Large intestine (tissue), 3 donors: ENCODE results near the gene SFT2D3. TPM values are rescaled to one million over a fixed set of nuclear protein-coding genes. Genes with fewer than 3 reads are reported as not detected.

Source experiments
- DNase-seq, 2 donors: peaks; one replicate each; pipeline versions ENCODE4 v3.0.0 to v3.0.0-alpha.2; 2013
- H3K27ac ChIP-seq: one replicate; pipeline ENCODE4 v1.5.1; 2013; ENCODE audit warnings: low read length
- H3K27me3 ChIP-seq: 2 replicates; pipeline ENCODE4 v1.6.1; 2013; ENCODE audit warnings: low read length; ENCODE audit not compliant: control insufficient read depth, insufficient read depth
- H3K36me3 ChIP-seq: 2 replicates; pipeline ENCODE4 v1.6.1; 2013; ENCODE audit warnings: low read length; ENCODE audit not compliant: control insufficient read depth, insufficient read depth
- H3K4me1 ChIP-seq: one replicate; pipeline ENCODE4 v1.6.1; 2013; ENCODE audit warnings: low read length; ENCODE audit not compliant: control insufficient read depth, insufficient read depth
- H3K4me3 ChIP-seq: one replicate; pipeline ENCODE4 v1.5.1; 2013; ENCODE audit warnings: low read length
- H3K9me3 ChIP-seq: one replicate; pipeline ENCODE4 v1.6.1; 2013; ENCODE audit warnings: mild to moderate bottlenecking, low read depth, low read length, moderate library complexity; ENCODE audit not compliant: control insufficient read depth
- WGBS: methylation state at CpG from one replicate; pipeline ENCODE4 v1.1.5; 2013; ENCODE audit warnings: low lambda C conversion rate; ENCODE audit not compliant: insufficient coverage; 5-methylcytosine and 5-hydroxymethylcytosine counted together
- polyA plus RNA-seq: library from polyadenylated mRNA; unstranded; fragments of 120-200 nt; gene quantifications from one replicate; pipeline ENCODE4 v1.2.1, GENCODE V29; 2013

The SFT2D3 gene
- polyA plus RNA-seq, 1 donor, result not detected

GRCh38 chr2:127712999-127713398 lies 11.7 kb downstream of the SFT2D3 start:
- H3K9me3 ChIP-seq, result no peaks in the 10 kb centered on the region
- no peak overlapping the region for H3K4me3 ChIP-seq
- 100% methylated on average over 1 of the region's 2 CpGs for WGBS
- H3K27ac ChIP-seq, result no peak overlapping the region
- no peaks in the 10 kb centered on the region for H3K4me1 ChIP-seq
- H3K36me3 ChIP-seq, result peaks cover 44% of the 10 kb centered on the region
- no peak for DNase-seq
- no peaks in the 10 kb centered on the region for H3K27me3 ChIP-seq

GRCh38 chr2:127713562-127713961 lies 12.3 kb downstream of the SFT2D3 start:
- DNase-seq, result no peak
- WGBS, result no CpG with 5 or more reads among the region's 25 CpGs
- no peak overlapping the region for H3K27ac ChIP-seq
- H3K4me3 ChIP-seq, result no peak overlapping the region
- no peaks in the 10 kb centered on the region for H3K27me3 ChIP-seq
- no peaks in the 10 kb centered on the region for H3K9me3 ChIP-seq
- H3K36me3 ChIP-seq, result peaks cover 41% of the 10 kb centered on the region
- no peaks in the 10 kb centered on the region for H3K4me1 ChIP-seq

- WGBS, result 60% methylated on average over 1 of the region's 14 CpGs
- H3K36me3 ChIP-seq, result peaks cover 42% of the 10 kb centered on the region
- no peaks in the 10 kb centered on the region for H3K9me3 ChIP-seq
- DNase-seq, result no peak
- no peak overlapping the region for H3K27ac ChIP-seq
- no peak overlapping the region for H3K4me3 ChIP-seq
- H3K27me3 ChIP-seq, result no peaks in the 10 kb centered on the region
- no peaks in the 10 kb centered on the region for H3K4me1 ChIP-seq
These were observed 14.6 kb downstream of the SFT2D3 start for GRCh38 chr2:127715778-127716449.

- H3K36me3 ChIP-seq, result peaks cover 56% of the 10 kb centered on the region
- no peaks in the 10 kb centered on the region for H3K9me3 ChIP-seq
- H3K27ac ChIP-seq, result no peak overlapping the region
- DNase-seq, result no peak
- H3K27me3 ChIP-seq, result no peaks in the 10 kb centered on the region
- WGBS, result no CpG with 5 or more reads among the region's 4 CpGs
- no peak overlapping the region for H3K4me3 ChIP-seq
- no peaks in the 10 kb centered on the region for H3K4me1 ChIP-seq
These were observed 17.0 kb downstream of the SFT2D3 start for GRCh38 chr2:127718271-127718670.

GRCh38 chr2:127719301-127720218 lies 18.3 kb downstream of the SFT2D3 start:
- Histone ChIP-seq H3K4me1 (no peaks in the 10 kb centered on the region), H3K36me3 (peaks cover 55% of the 10 kb centered on the region), H3K9me3 (no peaks in the 10 kb centered on the region), H3K27ac (no peak overlapping the region), H3K4me3 (no peak overlapping the region), H3K27me3 (no peaks in the 10 kb centered on the region)
- no CpG with 5 or more reads among the region's 13 CpGs for WGBS
- no peak for DNase-seq

GRCh38 chr2:127721311-127721977 lies 20.1 kb downstream of the SFT2D3 start:
- H3K27ac ChIP-seq, result peak overlapping the region; percentile 43
- no peaks in the 10 kb centered on the region for H3K27me3 ChIP-seq
- no peaks in the 10 kb centered on the region for H3K9me3 ChIP-seq
- WGBS, result no CpG with 5 or more reads among the region's 6 CpGs
- DNase-seq, result no peak
- H3K4me1 ChIP-seq, result no peaks in the 10 kb centered on the region
- peaks cover 50% of the 10 kb centered on the region for H3K36me3 ChIP-seq
- H3K4me3 ChIP-seq, result no peak overlapping the region

- peak overlapping the region; percentile 43 for H3K27ac ChIP-seq
- no peak overlapping the region for H3K4me3 ChIP-seq
- 100% methylated on average over 2 of the region's 2 CpGs for WGBS
- no peaks in the 10 kb centered on the region for H3K27me3 ChIP-seq
- DNase-seq, result peak in 1 of 2 donors; percentile 29
- H3K9me3 ChIP-seq, result no peaks in the 10 kb centered on the region
- peaks cover 46% of the 10 kb centered on the region for H3K36me3 ChIP-seq
- H3K4me1 ChIP-seq, result no peaks in the 10 kb centered on the region
These were observed 20.7 kb downstream of the SFT2D3 start for GRCh38 chr2:127721978-127722355.

GRCh38 chr2:127722807-127723206 lies 21.5 kb downstream of the SFT2D3 start:
- H3K27ac ChIP-seq, result no peak overlapping the region
- peaks cover 45% of the 10 kb centered on the region for H3K36me3 ChIP-seq
- 100% methylated on average over 2 of the region's 3 CpGs for WGBS
- H3K9me3 ChIP-seq, result no peaks in the 10 kb centered on the region
- no peak for DNase-seq
- no peaks in the 10 kb centered on the region for H3K27me3 ChIP-seq
- no peaks in the 10 kb centered on the region for H3K4me1 ChIP-seq
- H3K4me3 ChIP-seq, result no peak overlapping the region

- Histone ChIP-seq H3K9me3 (no peaks in the 10 kb centered on the region), H3K4me3 (no peak overlapping the region), H3K36me3 (peaks cover 16% of the 10 kb centered on the region), H3K27me3 (no peaks in the 10 kb centered on the region), H3K27ac (no peak overlapping the region), H3K4me1 (no peaks in the 10 kb centered on the region)
- no peak for DNase-seq
- 90% methylated on average over 2 of the region's 6 CpGs for WGBS
These were observed 25.0 kb downstream of the SFT2D3 start for GRCh38 chr2:127726158-127726880.
